A204.1 (cell line): ENCODE measurements around the gene KCTD7.
"Not testable (repeated sequence)": the region's sequence is repeated elsewhere in the genome, so short reads cannot be mapped to it uniquely, and the experiment has no call there.

Experiments
- FAIRE-seq: peaks from 2 replicates; lab custom pipeline; 2012; peaks lifted over from hg19 to GRCh38; lab: Jason Lieb, UNC

Gene KCTD7

GRCh38 chr7:66617295-66617694 is 11.4 kb upstream of the KCTD7 start:
- FAIRE-seq: no peak

- FAIRE-seq: not testable (repeated sequence)
Measured at GRCh38 chr7:66619341-66619948, 9.2 kb upstream of the KCTD7 start.

DNA sequence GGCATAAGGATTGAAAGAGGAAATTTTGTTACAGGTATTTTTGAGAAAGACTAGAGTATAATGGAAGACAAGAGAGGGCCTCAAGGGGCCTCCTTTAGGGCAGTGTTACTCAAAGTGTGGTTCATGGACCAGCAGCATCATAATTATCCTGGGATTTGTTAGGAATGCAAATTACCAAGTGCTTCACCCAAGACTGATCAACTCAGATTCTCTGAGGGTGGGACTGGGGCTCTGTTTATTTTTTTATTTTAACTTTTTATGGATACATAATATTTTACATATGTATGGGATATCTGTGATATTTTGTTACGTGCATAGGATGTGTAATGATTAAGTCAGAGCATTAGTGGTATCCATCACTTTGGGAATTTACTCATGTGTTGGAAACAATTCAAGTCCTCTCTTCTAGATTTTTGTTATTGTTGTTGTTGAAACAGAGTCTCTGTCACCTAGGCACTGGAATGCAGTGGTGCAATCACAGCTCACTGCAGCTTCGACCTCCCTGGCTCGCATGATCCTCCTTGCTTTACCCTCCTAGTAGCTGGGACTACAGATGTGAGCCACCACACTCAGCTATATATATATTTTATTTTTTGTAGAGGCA is 2.2 kb upstream of the KCTD7 start:
- no peak for FAIRE-seq

DNA sequence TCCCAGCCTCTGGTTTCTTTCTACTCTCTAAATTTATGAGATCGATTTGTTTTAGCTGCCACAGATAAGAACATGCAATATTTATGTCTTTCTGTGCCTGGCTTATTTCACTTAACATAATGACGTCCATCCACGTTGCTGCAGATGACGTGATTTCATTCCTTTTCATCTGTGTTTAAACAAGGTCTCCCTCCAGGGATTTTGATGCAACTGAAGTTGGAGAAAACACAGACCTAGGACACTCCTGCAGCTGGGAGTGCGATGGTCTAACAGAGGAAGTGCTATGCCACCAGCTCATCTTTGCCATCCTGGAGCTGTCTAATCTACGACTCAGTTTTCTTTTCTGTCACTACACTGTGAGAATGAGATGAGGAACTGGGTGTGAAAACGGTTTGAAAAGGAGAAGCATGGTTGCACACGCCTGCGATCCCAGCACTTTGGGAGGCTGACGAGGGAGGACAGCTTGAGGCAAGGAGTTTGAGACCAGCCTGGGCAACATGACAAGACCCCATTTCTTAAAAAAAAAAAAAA is 1.5 kb upstream of the KCTD7 start:
- FAIRE-seq: no peak

GRCh38 chr7:66627881-66628360 is 760 bp upstream of the KCTD7 start:
- no peak for FAIRE-seq

- no peak for FAIRE-seq
Measured at GRCh38 chr7:66629222-66630062, 761 bp downstream of the KCTD7 start.

- no peak for FAIRE-seq
Measured at GRCh38 chr7:66630531-66630930, 1.9 kb downstream of the KCTD7 start.

GRCh38 chr7:66631471-66631870 is 2.8 kb downstream of the KCTD7 start:
- no peak for FAIRE-seq

- FAIRE-seq: no peak
Measured at GRCh38 chr7:66634816-66635215, 6.1 kb downstream of the KCTD7 start.

DNA sequence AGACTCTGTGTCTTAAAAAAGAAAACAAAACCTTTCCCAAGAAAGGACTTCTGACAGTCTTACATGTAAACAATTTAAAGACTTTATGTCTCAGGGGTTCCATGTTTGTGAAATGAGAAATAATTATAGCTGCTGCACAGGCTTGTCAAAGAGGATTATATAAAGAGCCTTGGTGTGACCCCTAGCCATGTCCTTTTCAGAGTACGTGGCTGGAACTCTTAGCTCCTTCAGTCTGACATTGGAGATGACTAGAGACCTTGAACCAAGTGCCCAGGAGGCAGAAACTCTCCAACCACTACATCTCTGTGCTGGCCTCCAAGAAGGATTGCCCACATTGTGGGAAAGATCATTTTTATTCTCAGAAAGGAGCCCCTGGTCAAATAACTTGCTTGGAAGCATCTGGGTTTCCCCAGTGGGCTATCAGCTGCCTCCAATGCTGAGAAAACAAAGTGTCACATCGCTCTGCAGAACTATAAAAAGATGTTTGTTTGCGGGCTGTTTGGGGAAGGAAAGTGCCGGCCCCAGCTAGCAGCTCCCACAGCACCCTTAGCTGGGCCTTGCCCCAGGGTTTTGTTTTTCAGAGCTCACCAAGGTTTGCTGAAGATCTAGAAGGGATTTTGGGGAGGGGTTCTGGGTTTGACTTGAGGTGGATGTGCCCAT is 6.8 kb downstream of the KCTD7 start:
- FAIRE-seq: not testable (repeated sequence)

GRCh38 chr7:66635982-66636546 is 7.4 kb downstream of the KCTD7 start:
- FAIRE-seq: not testable (repeated sequence)

GRCh38 chr7:66638309-66639099 is 9.8 kb downstream of the KCTD7 start:
- no peak for FAIRE-seq

DNA sequence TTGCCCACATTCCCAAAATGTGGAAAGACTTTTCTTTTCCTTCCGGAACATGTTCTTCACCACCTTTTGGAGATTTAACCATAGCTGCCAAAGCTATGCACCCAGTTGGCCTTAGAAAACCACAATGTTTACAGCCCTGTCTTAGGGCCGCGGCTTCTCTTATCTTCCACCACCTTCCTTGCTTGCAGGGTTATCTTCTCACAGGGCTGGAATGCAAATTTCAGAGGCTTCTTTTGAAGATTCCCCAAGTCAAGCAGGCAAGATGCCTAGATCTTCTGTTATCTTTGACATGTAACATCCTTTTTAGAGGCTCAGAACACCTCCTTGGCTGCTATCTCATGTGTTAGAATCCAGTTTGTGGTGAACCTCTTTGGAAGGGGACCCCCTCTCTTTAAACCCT is 11.1 kb downstream of the KCTD7 start:
- FAIRE-seq: no peak

- FAIRE-seq: no peak
Measured at GRCh38 chr7:66640802-66641525, 12.3 kb downstream of the KCTD7 start.

- no peak for FAIRE-seq
Measured at GRCh38 chr7:66641526-66641871, 12.8 kb downstream of the KCTD7 start.

DNA sequence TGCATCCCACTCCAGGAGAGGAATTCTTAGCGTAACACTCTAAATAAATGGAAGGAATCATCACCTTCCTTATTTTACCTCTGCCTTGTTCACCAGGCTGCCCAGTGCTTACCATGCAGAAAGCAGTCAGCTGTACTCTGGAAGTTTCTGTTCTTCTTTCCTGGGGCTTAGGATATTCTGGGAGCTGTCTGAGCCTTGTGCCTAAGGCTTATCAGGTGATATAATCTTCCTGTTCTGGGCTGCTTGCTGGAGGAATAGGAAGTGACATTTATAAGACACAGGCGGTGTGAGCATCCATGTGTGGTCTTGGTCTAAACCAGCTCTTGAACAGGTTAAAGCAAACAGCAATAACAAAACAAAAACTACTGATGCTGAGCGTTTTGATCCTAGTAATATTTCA is 13.5 kb downstream of the KCTD7 start:
- no peak for FAIRE-seq

- no peak for FAIRE-seq
Measured at GRCh38 chr7:66642932-66643331, 14.3 kb downstream of the KCTD7 start.

- FAIRE-seq: no peak
Measured at GRCh38 chr7:66643395-66643794, 14.7 kb downstream of the KCTD7 start.

- FAIRE-seq: not testable (repeated sequence)
Measured at GRCh38 chr7:66651026-66651425, 22.3 kb downstream of the KCTD7 start.

DNA sequence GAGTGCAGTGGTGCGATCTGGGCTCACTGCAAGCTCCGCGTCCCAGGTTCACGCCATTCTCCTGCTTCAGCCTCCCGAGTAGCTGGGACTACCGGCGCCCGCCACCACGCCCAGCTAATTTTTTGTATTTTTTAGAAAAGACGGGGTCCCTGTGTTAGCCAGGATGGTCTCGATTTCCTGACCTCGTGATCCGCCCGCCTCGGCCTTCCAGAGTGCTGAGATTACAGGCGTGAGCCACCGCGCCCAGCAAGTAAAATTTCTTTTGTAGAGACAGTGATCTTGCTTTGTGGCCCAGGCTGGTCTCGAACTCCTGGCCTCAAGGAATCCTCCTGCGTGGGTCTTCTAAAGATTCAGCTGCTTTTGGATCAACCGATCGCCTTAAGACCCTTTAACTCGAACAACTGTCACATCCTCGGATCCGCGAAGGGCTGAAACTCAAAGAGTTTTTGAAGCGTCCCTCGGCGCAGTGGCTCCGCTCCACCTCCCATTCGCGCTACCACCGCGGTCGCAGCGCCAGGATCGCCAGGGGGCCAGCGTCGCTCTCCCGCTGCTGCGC is 25.1 kb downstream of the KCTD7 start:
- FAIRE-seq: not testable (repeated sequence)
